ENCODE measurements around the gene UBXN11.
"Not testable (repeated sequence)": the region's sequence is repeated elsewhere in the genome, so short reads cannot be mapped to it uniquely, and the experiment has no call there.

Gene UBXN11

DNA sequence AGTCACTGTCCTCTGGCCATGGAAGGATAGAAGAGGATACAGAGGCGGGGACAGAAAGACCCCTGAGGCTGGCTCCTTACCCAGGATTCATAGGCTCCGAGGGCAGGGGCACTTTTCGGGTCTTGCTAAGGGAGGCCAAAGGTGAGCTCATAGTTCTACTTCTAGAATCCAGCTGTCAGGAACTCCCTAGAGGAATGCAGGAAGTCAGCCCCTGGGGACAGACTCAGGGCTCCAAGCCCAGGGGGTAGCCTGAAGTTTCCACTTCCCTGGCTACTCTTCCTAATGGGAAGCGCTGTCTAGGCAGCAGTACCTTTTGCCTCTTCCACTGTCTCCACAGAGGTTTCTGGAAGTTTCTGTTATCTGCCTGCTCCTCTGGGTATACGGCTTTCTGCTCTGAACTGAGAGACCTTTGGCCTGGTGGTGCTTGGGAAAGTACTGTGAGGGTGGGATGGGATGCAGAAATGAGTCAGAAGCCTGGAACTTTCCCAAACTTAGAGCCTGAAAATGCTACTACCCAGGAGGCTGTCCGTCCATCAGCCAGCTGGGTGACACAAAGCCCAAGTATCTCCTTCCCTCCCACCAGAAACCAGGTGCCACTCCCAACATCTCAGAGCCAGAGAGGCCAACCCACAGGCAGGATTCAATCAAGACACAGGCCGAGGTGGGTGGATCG is 3.6 kb downstream of the UBXN11 start:
- DNase-seq, result no peak

DNA sequence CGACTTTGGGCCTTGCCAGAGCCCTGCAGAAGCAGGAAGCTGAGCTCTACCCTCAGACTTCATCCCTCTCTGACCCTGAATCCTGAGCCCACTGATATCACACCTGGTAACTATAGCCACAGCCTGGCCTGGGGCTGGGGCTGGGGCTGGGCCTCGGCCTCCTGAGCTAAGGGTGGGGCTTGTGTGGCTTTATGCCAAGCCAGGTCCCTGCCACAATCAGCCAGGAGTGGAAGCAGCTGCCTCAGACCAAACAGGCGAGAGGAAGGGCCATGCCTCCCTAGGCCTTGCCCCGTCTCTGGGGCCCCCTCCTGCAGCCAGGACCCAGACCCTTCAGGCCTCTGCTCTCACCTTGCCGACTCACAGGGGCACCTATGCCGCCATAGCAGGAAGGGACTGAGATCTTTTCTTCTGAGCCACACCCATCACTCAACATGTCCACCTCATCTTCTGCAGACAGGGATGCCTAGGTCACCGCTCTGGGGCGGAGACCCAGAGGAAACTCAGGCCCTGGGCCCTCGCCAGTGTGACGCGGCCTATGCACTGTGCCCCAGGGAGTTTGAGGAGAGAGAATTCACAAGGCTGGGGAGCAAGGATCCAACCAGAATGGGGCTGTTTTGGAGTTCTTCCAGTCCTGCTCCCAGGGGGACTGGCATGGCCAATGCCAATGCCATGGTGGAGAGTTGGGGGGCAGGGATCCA is 5.7 kb downstream of the UBXN11 start:
- DNase-seq, result no peak

GRCh38 chr1:26297791-26298124 is 8.7 kb downstream of the UBXN11 start:
- no peak for DNase-seq

DNA sequence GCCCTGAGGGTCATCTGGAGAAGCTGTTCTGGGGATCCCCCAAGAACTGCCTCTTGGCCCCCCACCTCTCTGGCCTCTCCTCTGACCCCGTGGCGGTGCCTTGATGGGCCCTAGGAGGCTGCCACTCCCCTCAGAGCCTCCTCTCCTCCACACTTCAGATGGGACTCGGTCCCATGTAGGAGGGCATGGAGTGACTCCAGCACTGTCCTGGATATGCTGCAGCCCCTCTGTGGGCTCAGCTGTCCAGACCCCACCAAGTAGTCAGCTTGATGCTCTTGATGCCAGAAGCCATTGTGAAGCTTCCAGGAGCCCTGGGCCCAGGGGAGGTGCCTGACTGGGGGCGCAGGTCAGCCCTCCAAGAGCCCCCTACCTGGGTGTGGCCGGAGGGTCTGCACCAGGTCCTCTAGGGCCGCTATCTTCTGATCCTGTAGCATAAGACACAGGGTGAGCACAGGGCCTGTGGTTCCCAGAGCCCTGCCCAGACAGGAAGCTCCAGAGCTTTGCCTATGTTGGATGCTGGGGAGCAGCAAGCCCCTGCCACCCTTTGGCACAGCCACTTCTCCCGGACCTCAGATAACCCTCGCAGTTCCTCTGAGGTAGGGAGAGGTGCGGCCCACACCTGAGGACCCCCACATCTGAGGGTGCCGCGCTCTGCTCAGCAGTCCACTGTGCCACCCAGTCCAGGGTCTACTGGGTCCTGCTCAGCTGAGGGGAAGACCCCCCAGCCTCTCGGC is 9.2 kb downstream of the UBXN11 start:
- DNase-seq, result no peak

DNA sequence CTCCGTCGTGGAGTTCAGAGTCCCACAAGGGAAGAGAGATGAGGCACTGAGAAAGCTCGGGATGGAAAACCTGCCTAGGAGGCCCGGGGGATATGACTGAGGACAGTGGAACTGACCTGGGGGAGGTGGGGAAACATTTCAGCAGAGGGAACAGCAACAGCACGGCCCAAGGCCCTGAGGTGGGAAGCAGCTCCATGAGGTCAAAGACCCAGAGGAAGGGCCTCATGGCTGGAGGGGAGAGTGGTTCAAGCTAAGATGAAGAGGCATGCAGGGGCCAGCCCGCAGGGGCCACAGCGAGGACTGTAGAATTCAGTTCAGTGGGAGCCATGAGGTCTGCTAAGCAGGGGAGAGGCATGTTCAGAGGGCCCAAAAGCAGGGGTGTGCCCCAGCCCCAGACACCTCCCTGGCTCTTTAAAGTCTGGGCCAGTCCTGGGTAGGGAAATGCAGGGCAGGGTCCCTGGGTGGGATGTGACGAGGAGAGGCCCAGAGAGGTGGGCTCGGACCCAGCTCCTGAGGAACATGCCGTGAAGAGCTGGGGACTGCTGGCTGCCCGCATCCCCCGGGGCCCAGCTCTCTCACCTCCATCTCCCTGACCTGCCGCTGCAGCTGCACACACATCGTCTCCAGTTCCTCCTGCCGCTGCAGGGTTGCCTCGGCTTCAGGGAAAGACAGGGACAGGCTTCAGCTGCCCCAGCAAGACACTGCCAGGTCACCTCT is 9.9 kb downstream of the UBXN11 start:
- no peak for DNase-seq

- DNase-seq, result no peak
These were observed 11.0 kb downstream of the UBXN11 start for GRCh38 chr1:26295194-26296138.

DNA sequence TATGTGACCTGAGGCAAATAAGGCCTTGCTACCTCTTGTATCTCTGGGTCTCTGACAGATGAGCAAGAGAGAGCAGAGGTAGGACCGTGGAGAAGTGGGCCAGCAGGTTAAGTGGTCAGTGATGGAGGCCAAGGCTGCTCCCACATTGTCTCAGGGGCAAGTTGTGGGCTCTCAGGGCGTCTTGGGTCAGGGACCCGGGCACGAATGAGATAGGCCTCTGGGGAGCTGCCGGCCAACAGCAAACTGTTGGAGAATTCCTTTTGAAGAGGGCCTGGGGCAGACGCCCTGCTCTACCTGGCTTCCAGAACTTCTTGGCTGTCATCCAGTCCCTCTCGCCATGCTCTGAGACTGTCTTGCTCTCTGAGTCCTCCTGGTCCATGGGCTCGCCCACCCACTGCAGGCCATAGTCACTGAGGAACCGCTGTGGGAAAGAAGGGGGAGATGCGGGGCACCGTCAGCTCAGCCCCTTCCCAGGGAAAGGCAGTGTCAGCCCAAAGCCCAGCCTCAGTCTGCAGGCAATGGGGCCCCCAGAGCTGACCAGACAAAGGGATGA is 12.4 kb downstream of the UBXN11 start:
- DNase-seq, result no peak

GRCh38 chr1:26292735-26293134 is 13.7 kb downstream of the UBXN11 start:
- not testable (repeated sequence) for DNase-seq

DNA sequence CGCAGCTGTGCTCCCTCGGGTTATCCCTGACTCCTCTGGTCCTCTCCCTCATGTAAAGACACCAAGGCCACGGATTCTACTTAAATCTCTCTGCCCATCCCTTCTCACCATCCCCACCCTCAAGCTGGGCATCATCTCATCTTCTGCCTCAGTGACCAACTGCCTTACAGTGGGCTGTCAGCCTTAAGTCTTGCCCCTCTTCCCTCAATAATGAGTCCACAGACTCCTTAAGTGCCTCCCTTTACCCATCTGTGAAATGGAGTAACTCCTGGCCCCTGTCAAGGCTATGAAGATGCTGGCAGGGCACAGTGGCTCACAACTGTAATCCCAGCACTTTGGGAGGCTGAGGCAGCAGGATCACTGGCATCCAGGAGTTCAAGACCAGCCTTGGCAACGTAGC is 14.5 kb downstream of the UBXN11 start:
- DNase-seq, result no peak

DNA sequence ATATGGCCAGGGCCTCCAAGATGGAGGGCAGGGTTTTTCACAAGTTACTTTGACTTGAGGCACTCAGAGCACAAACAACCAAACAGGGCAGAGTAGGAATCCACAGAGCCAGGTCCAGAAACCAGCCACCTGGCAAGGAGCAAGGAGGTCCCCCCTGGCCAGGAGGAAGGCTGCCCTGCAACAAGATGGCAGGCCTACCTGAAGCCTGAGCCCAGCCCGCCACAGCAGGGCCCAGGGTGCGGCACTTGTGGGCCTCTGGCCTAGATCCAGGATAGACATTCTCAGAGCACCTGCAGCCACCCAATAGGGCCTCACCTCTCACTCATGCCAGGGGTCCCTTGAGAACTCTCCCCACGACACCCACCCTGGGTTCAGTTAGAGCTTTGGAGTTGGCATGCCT is 15.0 kb downstream of the UBXN11 start:
- no peak for DNase-seq

DNA sequence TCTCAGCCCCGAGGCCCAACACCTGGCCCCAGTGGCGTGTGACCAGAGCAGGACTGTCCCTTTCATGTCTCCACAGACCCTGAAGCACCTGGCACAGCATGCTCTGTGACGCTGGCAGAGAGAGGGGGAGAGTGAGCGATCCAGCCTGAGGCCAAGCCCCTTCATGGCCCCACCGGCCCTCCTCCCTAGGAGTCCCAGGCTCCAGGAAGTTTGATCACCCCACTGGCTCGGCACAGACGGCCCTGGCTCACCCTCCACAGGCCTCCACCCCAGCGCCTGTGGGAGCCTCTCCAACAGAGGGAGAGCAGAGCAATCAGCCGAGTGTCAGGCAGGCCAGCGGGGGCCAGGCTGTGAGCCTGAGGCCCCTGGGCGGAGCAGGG is 15.6 kb downstream of the UBXN11 start:
- DNase-seq, result no peak

DNA sequence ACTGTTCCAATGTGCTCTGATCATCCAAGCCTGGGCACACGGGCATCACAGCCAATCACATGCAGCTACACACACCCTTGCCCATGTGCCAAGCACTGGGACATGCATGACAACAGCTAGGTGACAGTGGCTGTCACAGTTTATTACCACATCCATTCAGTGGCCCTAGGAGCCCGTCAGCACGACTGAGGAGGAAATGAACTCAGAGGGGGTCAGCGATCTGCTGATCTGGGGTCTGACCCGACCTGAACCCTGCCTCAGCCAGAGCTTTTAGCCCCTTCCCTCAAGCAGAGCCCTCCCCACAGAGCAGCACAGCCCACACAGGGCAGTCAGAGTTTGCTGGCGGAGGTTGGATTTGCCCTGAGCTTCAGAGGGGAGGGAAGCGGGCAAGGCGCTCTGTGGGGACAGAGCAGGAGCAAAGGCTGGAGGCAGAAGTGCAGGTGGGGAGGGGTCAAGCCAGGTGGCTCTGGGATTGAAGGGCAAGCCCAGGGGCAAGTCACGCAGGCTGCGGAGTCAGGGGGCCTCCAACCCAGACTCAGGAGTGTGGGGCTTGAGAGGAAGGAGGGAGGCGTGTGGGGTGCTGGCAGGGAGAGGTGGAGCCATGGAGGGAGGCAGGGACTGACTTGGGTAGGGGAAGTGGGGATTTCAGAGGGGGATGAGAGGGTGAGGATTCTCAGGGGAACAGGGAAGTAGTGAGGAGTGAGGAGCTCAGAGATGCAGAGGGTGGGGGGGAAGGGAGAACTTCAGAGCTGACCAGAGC is 16.1 kb downstream of the UBXN11 start:
- DNase-seq, result no peak

- DNase-seq, result peak; percentile 71
These were observed 17.0 kb downstream of the UBXN11 start for GRCh38 chr1:26289158-26290059.

- DNase-seq, result peak; percentile 97
These were observed 18.0 kb downstream of the UBXN11 start for GRCh38 chr1:26288311-26288941.

DNA sequence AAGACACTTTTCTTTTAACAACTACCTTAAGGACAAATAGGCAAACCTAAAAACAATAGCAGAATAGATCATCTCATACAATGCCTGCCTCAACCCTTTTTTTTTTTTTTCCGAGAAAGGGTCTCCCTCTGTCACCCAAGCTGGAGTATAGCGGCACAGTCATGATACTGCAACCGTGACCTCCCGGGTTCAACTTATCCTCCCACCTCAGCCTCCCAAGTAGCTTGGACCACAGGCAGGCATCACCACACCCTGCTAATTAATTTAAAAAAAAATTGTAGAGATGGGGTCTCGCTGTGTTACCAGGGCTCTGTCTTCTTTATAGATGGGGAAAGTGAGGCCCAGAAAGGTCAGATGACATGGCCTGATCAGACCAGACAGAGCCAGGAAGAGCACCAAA is 18.6 kb downstream of the UBXN11 start:
- no peak for DNase-seq

DNA sequence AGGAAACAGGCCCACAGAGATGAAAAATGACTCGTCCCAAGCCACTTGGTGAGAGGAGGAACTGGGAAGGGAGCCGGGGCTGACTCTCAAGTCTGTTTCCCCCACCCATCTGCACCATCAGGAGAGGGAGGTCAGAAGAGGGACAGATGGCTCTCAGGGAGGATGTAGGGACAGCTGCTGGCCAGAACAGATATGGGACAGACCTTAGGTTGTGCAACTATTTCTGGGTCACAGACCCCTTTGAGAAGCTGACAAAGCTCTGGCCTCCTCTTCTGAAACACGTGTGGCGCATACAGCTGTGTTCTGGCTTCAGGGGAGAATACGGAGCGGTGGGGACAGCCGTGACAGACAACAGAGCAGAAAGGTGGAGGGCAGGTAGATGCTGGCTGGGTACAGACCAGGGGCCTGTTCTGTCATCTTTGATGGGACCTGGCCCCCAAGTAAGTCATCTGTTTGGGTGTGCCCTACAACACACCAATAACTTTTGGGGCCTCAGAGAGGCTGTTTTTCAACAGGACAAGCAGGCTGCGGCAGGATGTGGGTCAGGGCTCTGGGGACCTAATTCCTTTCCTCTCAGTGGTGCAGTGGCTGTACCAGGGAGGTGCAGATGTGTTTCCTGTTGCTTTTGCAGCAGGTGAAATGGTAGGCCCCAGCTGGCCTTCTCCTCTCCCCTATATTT is 19.3 kb downstream of the UBXN11 start:
- peak; percentile 60 for DNase-seq

DNA sequence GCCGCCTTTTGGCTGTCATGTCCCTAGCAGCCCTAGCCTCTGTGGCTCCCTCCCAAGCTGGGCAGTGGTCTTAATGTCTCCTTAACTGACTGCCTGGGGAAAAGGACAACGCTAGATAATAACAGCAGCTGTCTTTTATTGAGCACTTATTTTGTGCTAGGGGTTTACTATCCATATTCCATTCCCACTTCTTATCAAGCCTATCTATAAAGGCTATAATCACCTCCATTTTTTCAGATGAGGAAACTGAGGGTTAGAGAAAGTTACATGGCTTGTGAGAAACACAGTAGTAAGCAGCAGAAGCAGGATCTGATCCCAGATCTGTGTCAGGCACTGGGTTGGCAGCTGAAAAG is 20.4 kb downstream of the UBXN11 start:
- no peak for DNase-seq

GRCh38 chr1:26285366-26286063 is 20.9 kb downstream of the UBXN11 start:
- peak; percentile 68 for DNase-seq

All from hematopoietic multipotent progenitor cell treated with erythropoietin and hydrocortisone succinate and interleukin-3 and kit ligand, for 8 days (in vitro differentiated cells).